K562 (cell line): ENCODE data around the gene LINS1. TPM values are rescaled to one million over a fixed set of nuclear protein-coding genes. Genes with fewer than 3 reads are reported as not detected.

Experiments
- AFF1 ChIP-seq, 2 experiments: fragments of 450-650 bp; IDR thresholded peaks; 2 replicates each; pipeline ENCODE4 v1.6.1; 2018; ENCODE audit warnings: mild to moderate bottlenecking in 2 of 2, low read depth in 1 of 2; ENCODE audit not compliant: partially characterized antibody in 2 of 2
- BRCA1 ChIP-seq, 2 experiments: fragments of 450-650 bp in 1 of 2; sonication (generic) in 1 of 2; formaldehyde crosslinking in 1 of 2; IDR thresholded peaks; 2 replicates each; pipeline versions ENCODE4 v1.5.0 to v1.6.1; 2017 to 2020; ENCODE audit warnings: mild to moderate bottlenecking in 1 of 2, missing genetic modification reagents in 1 of 2
- CREBBP ChIP-seq: IDR thresholded peaks from one replicate; pipeline ENCODE4 v1.6.1; 2012; ENCODE audit warnings: low read depth, mild to moderate bottlenecking, control low read depth, inconsistent platforms, low read length
- E2F4 ChIP-seq: sonication (generic); formaldehyde crosslinking; IDR thresholded peaks from 2 replicates; pipeline ENCODE4 v1.8.0; 2022; ENCODE audit warnings: mild to moderate bottlenecking, low read depth, missing genetic modification reagents
- ERF ChIP-seq: fragments of 450-650 bp; formaldehyde crosslinking; IDR thresholded peaks from 2 replicates; pipeline ENCODE4 v1.4.0; 2020; ENCODE audit warnings: mild to moderate bottlenecking, mixed read lengths
- HNRNPL ChIP-seq: fragments of 200-400 bp; formaldehyde crosslinking; IDR thresholded peaks from 2 replicates; pipeline ENCODE4 v1.6.1; 2017; ENCODE audit warnings: low read depth, mild to moderate bottlenecking, low read length
- KDM4B ChIP-seq, 2 experiments: fragments of 450-650 bp in 1 of 2; sonication (generic) in 1 of 2; IDR thresholded peaks; 2 replicates each; pipeline ENCODE4 v1.6.1; 2016 to 2017; ENCODE audit warnings: borderline replicate concordance in 2 of 2, antibody characterized with exemption in 1 of 2, low read depth in 1 of 2, mild to moderate bottlenecking in 1 of 2
- NEUROD1 ChIP-seq: fragments of 150-350 bp; IDR thresholded peaks from 2 replicates; pipeline ENCODE4 v1.6.1; 2014; ENCODE audit warnings: borderline replicate concordance, low read length, low read depth; ENCODE audit not compliant: partially characterized antibody
- PCBP1 ChIP-seq: fragments of 200-400 bp; formaldehyde crosslinking; IDR thresholded peaks from 2 replicates; pipeline ENCODE4 v1.6.1; 2018; ENCODE audit warnings: mild to moderate bottlenecking, low read depth, low read length; ENCODE audit not compliant: poor library complexity, severe bottlenecking
- PCBP2 ChIP-seq: fragments of 200-400 bp; formaldehyde crosslinking; IDR thresholded peaks from 2 replicates; pipeline ENCODE4 v1.6.1; 2018; ENCODE audit warnings: low read length, low read depth, mild to moderate bottlenecking, moderate library complexity; ENCODE audit not compliant: poor library complexity, severe bottlenecking
- PHF20 ChIP-seq: fragments of 450-650 bp; IDR thresholded peaks from 2 replicates; pipeline ENCODE4 v1.6.1; 2018; ENCODE audit not compliant: partially characterized antibody
- SMARCB1 ChIP-seq: IDR thresholded peaks from 2 replicates; pipeline ENCODE4 v1.6.1; 2011; ENCODE audit warnings: improper control_type of control experiment, low read depth; ENCODE audit not compliant: insufficient read length
- ZBED1 ChIP-seq: IDR thresholded peaks from 2 replicates; pipeline ENCODE4 v1.6.1; 2014
- ZC3H8 ChIP-seq: fragments of 450-650 bp; IDR thresholded peaks from 2 replicates; pipeline ENCODE4 v1.6.1; 2017
- ZNF140 ChIP-seq: fragments of 250-450 bp; sonication (Bioruptor Pico); IDR thresholded peaks from 2 replicates; pipeline ENCODE4 v1.8.0; 2021; ENCODE audit warnings: moderate library complexity, mild to moderate bottlenecking, inconsistent platforms
- ZNF77 ChIP-seq: fragments of 250-450 bp; sonication (Bioruptor Pico); IDR thresholded peaks from 2 replicates; pipeline ENCODE4 v1.5.0; 2020
- ZSCAN32 ChIP-seq: fragments of 450-650 bp; formaldehyde crosslinking; IDR thresholded peaks from 2 replicates; pipeline ENCODE4 v1.4.0; 2020; ENCODE audit warnings: mild to moderate bottlenecking, moderate library complexity
- polyA plus RNA-seq, 8 experiments: library from polyadenylated mRNA; depleted of rRNA in 4 of 8; stranded (reverse) in 5 of 8; unstranded in 3 of 8; fragments of >200 nt; fragmentation: Nextera tagmentation in 2 of 8; fragmentation: Illumina TruSeq in 1 of 8; extraction: Ambion mirVana in 2 of 8; extraction: Trizol in 1 of 8; gene quantifications; 2 replicates each; pipeline versions ENCODE4 v1.2.1 to v1.2.3, GENCODE V29; 2011 to 2014; ENCODE audit warnings: inconsistent platforms in 1 of 8, missing spikeins in 1 of 8
- total RNA-seq, 7 experiments: library from RNA; depleted of rRNA in 6 of 7; stranded (reverse); fragments of >200 nt in 6 of 7; fragmentation: Illumina TruSeq in 2 of 7; extraction: Trizol in 2 of 7; gene quantifications; 2 replicates each; pipeline versions ENCODE4 v1.2.1 to v1.2.3, GENCODE V29; 2011 to 2021; ENCODE audit warnings: low replicate concordance in 1 of 7
- TF ChIP-seq, protein P1 (sequence below): fragments of 250-450 bp; sonication (Bioruptor Pico); IDR thresholded peaks from 2 replicates; pipeline ENCODE4 v1.4.0; 2020; ENCODE audit warnings: mild to moderate bottlenecking
- TF ChIP-seq, protein P2 (sequence below): fragments of 450-650 bp; IDR thresholded peaks from 2 replicates; pipeline ENCODE4 v1.6.1; 2016; ENCODE audit warnings: borderline replicate concordance

LINS1 gene
- total and polyA plus RNA-seq, 9 of the 15 experiments (the other 6 are each of a cell fraction or from before 2014, with no cell fraction given): 15.4 to 31.4 (median 24.6) TPM

DNA sequence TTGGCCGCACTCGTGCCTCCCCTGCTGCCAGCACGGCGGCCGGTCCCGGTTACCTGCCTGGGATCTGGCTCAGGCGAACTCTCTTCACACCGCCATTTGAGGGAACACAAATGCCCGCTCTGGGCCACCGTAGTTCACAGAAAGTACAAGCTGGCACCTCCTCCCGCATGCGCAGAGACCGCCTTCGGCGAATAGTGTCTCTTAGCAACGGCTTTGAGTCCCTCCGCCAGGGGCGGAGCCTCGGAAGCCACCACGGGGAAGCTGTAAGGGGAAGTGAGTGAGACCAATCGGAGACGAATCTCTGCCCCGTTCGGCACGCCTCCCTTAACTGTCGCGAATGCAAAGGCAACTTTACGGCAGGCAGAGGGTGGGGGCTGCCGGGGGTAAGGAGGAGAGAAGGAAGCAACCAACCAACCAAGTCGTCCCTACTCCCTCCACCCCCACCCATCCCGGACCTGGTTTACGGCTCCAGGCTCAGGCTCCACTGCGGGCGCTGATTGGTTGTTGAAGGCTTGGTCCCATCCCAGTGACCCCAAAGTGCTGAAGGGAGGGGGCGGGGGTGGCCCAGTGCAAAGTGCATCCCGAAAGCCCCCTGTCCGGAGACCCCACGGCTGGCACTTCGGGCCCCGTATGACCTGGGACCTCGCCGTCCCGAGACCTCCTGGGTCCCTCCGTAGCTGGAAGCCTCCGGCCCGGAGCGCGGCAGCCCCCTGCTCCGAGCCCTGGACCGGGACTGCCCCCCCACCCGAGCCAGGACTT lies at the start of gene LINS1, which contains the start of gene ASB7 (continued):
- TF ChIP-seq HNRNPL: no peak
- TF ChIP-seq ZBED1: no peak
- TF ChIP-seq NEUROD1: peak; percentile 49
- peak; percentile 54 for TF ChIP-seq PCBP1
- TF ChIP-seq AFF1 (IDR thresholded peaks at IDR 0.05; ENCODE audit: low read depth in 1 of 2, partially characterized antibody in 2 of 2): no peak
- TF ChIP-seq SMARCB1: no peak
- no peak for TF ChIP-seq BRCA1 (IDR thresholded peaks at IDR 0.05)
- no peak for TF ChIP-seq BRCA1 (CRISPR knock-in tag; IDR thresholded peaks at IDR 0.05)
- TF ChIP-seq ZSCAN32 (CRISPR knock-in tag): no peak
- TF ChIP-seq, protein P1, sequence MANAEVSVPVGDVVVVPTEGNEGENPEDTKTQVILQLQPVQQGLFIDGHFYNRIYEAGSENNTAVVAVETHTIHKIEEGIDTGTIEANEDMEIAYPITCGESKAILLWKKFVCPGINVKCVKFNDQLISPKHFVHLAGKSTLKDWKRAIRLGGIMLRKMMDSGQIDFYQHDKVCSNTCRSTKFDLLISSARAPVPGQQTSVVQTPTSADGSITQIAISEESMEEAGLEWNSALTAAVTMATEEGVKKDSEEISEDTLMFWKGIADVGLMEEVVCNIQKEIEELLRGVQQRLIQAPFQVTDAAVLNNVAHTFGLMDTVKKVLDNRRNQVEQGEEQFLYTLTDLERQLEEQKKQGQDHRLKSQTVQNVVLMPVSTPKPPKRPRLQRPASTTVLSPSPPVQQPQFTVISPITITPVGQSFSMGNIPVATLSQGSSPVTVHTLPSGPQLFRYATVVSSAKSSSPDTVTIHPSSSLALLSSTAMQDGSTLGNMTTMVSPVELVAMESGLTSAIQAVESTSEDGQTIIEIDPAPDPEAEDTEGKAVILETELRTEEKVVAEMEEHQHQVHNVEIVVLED (CRISPR knock-in tag): no peak
- TF ChIP-seq E2F4 (CRISPR knock-in tag): no peak
- TF ChIP-seq, protein P2, sequence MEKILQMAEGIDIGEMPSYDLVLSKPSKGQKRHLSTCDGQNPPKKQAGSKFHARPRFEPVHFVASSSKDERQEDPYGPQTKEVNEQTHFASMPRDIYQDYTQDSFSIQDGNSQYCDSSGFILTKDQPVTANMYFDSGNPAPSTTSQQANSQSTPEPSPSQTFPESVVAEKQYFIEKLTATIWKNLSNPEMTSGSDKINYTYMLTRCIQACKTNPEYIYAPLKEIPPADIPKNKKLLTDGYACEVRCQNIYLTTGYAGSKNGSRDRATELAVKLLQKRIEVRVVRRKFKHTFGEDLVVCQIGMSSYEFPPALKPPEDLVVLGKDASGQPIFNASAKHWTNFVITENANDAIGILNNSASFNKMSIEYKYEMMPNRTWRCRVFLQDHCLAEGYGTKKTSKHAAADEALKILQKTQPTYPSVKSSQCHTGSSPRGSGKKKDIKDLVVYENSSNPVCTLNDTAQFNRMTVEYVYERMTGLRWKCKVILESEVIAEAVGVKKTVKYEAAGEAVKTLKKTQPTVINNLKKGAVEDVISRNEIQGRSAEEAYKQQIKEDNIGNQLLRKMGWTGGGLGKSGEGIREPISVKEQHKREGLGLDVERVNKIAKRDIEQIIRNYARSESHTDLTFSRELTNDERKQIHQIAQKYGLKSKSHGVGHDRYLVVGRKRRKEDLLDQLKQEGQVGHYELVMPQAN: peak; percentile 18; the same call in 1 of the 2 replicates
- TF ChIP-seq KDM4B (IDR thresholded peaks at IDR 0.05; ENCODE audit: borderline replicate concordance in 2 of 2, low read depth in 1 of 2): peak in 1 of 2 experiments; percentile 72; a peak in 1 of 4 replicates
- no peak for TF ChIP-seq ERF
- no peak for TF ChIP-seq ZC3H8
- no peak for TF ChIP-seq PCBP2
- TF ChIP-seq PHF20: peak; percentile 58
- TF ChIP-seq CREBBP: no peak
- no peak for TF ChIP-seq ZNF77 (CRISPR knock-in tag)
- no peak for TF ChIP-seq ZNF140 (CRISPR knock-in tag)
